Left ventricle myocardium inferior (tissue), 1 donor: ENCODE results near the gene FANCC. TPM values are rescaled to one million over a fixed set of nuclear protein-coding genes. Genes with fewer than 3 reads are reported as not detected.

Experiments used
- DNase-seq: peaks from one replicate; pipeline ENCODE4 v3.0.0-alpha.2; 2020
- H3K27ac ChIP-seq: fragments of 200-600 bp; replicated peaks from 2 replicates; pipeline ENCODE4 v1.8.0; 2021
- H3K27me3 ChIP-seq: fragments of 200-600 bp; 2 replicates; pipeline ENCODE4 v1.8.0; 2021; ENCODE audit warnings: low read depth
- H3K36me3 ChIP-seq: fragments of 200-600 bp; 2 replicates; pipeline ENCODE4 v1.8.0; 2021
- H3K4me1 ChIP-seq: fragments of 200-600 bp; 2 replicates; pipeline ENCODE4 v1.8.0; 2021
- H3K4me3 ChIP-seq: fragments of 200-600 bp; 2 replicates; pipeline ENCODE4 v1.8.0; 2021; ENCODE audit warnings: mild to moderate bottlenecking, moderate library complexity
- H3K9me3 ChIP-seq: fragments of 200-600 bp; replicated peaks from 2 replicates; pipeline ENCODE4 v1.8.0; 2021
- CTCF ChIP-seq: fragments of 200-600 bp; IDR thresholded peaks from 2 replicates; pipeline ENCODE4 v1.8.0; 2021; ENCODE audit warnings: antibody characterized with exemption, mild to moderate bottlenecking, borderline replicate concordance
- intact Hi-C: fragments of 100-400 bp; cut with micrococcal nuclease; formaldehyde crosslinking; loops from one replicate; pipeline ENCODE4 v1.11.0; 2022
- total RNA-seq: library from RNA; stranded (reverse); fragmentation: NEBNext Ultra II Directional; extraction: Animal tissue kit (Norgen Biotek cat#: 25700); gene quantifications from one replicate; pipeline ENCODE4 v1.2.1, GENCODE V29; 2021
- donor health status: DM: no; HTN: yes; CAD: no; lungs with severe emphysema.

Gene FANCC
- total RNA-seq, 1 donor from 2014 or later: 4.1 TPM

GRCh38 chr9:95115104-95115503 lies 202.4 kb downstream of the FANCC start:
- H3K36me3 ChIP-seq: peaks cover 27% of the 10 kb centered on the region
- no peaks in the 10 kb centered on the region for H3K9me3 ChIP-seq
- intact Hi-C loops: no loop called here
- H3K27me3 ChIP-seq: no peaks in the 10 kb centered on the region
- no peak overlapping the region for H3K4me3 ChIP-seq
- no peak for TF ChIP-seq CTCF
- H3K4me1 ChIP-seq: peaks cover 22% of the 10 kb centered on the region
- H3K27ac ChIP-seq: no peak overlapping the region
- DNase-seq: no peak

GRCh38 chr9:95112436-95113280 lies 204.9 kb downstream of the FANCC start:
- intact Hi-C loops: no loop called here
- Histone ChIP-seq H3K4me3 (no peak overlapping the region), H3K27me3 (no peaks in the 10 kb centered on the region), H3K27ac (no peak overlapping the region), H3K36me3 (peaks cover 35% of the 10 kb centered on the region), H3K4me1 (peaks cover 32% of the 10 kb centered on the region), H3K9me3 (no peaks in the 10 kb centered on the region)
- TF ChIP-seq CTCF: no peak
- DNase-seq: no peak

- H3K27ac ChIP-seq: no peak overlapping the region
- intact Hi-C loops: no loop called here
- H3K4me1 ChIP-seq: peaks cover 26% of the 10 kb centered on the region
- H3K36me3 ChIP-seq: peaks cover 35% of the 10 kb centered on the region
- H3K27me3 ChIP-seq: no peaks in the 10 kb centered on the region
- H3K4me3 ChIP-seq: no peak overlapping the region
- H3K9me3 ChIP-seq: no peaks in the 10 kb centered on the region
- DNase-seq: no peak
- no peak for TF ChIP-seq CTCF
Measured at GRCh38 chr9:95111716-95112115, 205.8 kb downstream of the FANCC start.

GRCh38 chr9:95110921-95111525 lies 206.5 kb downstream of the FANCC start:
- Histone ChIP-seq H3K4me3 (no peak overlapping the region), H3K27me3 (no peaks in the 10 kb centered on the region), H3K4me1 (peaks cover 19% of the 10 kb centered on the region), H3K9me3 (no peaks in the 10 kb centered on the region), H3K27ac (peak overlapping the region; percentile 36), H3K36me3 (peaks cover 39% of the 10 kb centered on the region)
- no peak for DNase-seq
- no peak for TF ChIP-seq CTCF
- intact Hi-C loops: no loop called here

GRCh38 chr9:95109456-95109855 lies 208.1 kb downstream of the FANCC start:
- intact Hi-C loops: no loop called here
- no peak for TF ChIP-seq CTCF
- H3K4me1 ChIP-seq: peaks cover 17% of the 10 kb centered on the region

More at GRCh38 chr9:95109456-95109855, 208.1 kb downstream of the FANCC start:
- Histone ChIP-seq H3K36me3 (peaks cover 42% of the 10 kb centered on the region), H3K27me3 (no peaks in the 10 kb centered on the region), H3K4me3 (no peak overlapping the region), H3K9me3 (no peaks in the 10 kb centered on the region), H3K27ac (peak overlapping the region; percentile 4)
- DNase-seq: no peak
